GM13976 (cell line): ENCODE data around the gene MGMT.

ENCODE experiments used
- DNase-seq: peaks from one replicate; pipeline ENCODE4 v3.0.0; 2012; ENCODE audit warnings: low spot score
- CTCF ChIP-seq: IDR thresholded peaks from 2 replicates; pipeline ENCODE4 v1.5.1; 2012; ENCODE audit warnings: borderline replicate concordance, mild to moderate bottlenecking; ENCODE audit not compliant: insufficient read depth; ENCODE audit errors: extremely low read depth, missing control alignments, control extremely low read depth
- in situ Hi-C: fragments of 300-500 bp; cut with MboI; formaldehyde crosslinking; loops from one replicate; pipeline ENCODE4 v1.12.0; 2022; ENCODE audit warnings: low sequenced_read_pairs, mixed read lengths, inconsistent platforms; ENCODE audit not compliant: unreplicated experiment

The MGMT gene

DNA sequence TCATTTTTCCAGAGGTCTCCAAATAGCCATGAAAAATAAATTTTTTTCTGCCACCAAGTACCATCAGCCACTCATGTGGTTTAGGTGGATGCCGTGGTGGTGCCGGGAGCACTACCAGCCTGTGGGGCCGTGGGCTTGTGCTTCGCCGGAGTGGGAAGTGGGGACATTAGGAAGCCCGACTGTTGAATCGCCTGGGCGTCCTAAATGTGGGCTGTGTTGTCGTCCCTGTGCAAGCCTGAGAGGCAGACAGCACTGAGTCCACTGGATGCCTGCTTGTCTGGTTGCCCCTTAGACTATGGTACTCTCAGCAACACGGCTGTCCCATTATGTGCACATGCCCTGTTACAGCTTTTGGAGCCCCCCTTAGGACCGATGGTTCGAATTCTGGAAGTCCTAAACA is 59.9 kb downstream of the MGMT start:
- no peak for DNase-seq

DNA sequence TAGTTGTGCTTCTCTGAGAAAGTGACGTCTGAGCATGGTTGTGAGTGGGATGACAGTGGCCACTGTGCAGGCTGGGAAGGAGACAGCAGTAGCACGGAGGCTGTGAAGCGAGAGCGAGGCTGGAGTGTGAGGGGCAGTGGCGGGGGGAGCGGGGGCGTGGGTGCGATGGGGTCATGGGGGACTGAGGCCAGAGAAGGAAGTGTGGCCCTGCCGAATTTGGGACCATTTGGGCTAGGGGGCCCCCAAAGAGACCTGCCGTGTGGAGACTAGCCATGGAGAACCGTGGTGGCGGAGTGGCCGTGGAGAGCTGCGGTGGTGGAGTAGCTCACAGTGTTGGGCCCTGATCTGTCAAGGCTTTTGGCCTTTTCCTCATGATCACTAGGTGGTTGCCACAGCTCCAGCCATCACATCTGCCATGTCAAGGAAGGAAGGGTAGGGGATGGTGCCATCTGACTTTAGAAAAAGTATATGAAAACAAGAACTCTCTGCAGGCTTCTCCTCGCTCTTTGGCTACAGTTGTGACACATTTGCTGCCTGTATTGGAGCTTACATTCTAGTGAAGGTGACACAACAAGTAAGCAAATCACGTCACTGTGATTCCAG is 61.4 kb downstream of the MGMT start:
- in situ Hi-C loops, result no loop called here
- no peak for DNase-seq
- TF ChIP-seq CTCF, result no peak

More for the DNA sequence above, 59.9 kb downstream of the MGMT start:
- TF ChIP-seq CTCF, result no peak
- in situ Hi-C loops, result no loop called here

- no peak for DNase-seq
- no peak for TF ChIP-seq CTCF
- in situ Hi-C loops, result no loop called here
These were observed 63.5 kb downstream of the MGMT start for GRCh38 chr10:129530581-129530980.

- in situ Hi-C loops, result no loop called here
- DNase-seq, result no peak
- no peak for TF ChIP-seq CTCF
These were observed 64.3 kb downstream of the MGMT start for GRCh38 chr10:129531195-129531968.

DNA sequence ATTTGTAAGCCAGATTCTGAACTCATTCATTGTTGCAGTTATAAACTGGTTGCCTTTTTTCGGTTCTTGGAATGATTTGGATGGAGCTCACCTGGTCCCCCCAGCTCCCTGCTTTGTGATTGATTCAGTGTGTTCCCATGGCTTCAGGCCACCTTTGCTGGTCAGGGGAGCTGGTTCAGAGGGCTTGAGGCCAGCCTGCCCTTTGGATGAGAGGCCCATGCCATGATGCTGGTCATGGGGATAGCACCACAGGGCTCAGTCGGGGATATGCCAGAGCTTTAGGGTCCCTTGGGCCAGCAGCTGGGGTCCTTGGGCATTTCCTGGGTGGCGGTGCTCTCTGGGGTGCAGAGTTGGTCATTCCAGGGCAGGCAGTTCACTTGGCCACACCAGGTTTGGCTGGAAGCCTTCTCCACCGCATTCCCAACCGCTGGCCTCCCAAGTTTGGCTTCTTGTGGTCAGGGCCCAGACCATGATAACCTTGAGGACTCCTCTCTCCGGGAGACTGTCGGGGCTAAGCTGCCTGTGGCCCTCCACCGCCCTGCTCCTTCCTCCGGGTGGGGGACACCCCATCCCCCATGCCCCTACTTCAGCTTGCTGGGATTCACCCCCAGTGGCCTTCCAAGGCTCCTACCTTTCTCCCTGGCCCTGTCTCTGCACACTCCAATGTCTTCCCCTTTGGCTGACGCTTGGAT is 65.1 kb downstream of the MGMT start:
- DNase-seq, result no peak
- no peak for TF ChIP-seq CTCF
- in situ Hi-C loops, result no loop called here

DNA sequence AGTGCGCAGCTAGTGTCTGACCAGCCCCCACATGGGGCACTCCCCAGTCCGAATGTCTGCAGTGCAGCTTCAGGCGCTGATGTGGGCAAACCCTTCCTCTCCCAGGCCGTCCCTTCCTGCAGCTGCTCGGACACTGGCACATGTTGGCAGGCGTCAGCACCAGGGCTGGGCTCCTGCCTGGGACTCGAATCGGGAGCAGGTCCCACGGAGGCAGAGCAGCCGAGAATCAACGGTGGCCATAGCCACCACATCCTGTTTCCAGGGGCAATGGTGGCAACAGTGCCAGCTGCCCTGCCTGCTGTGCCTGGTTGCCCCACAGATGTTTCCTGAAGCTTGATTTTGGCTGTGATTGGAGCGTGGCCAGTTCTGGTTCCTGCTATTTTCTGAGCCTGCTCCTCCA is 65.8 kb downstream of the MGMT start:
- in situ Hi-C loops, result no loop called here
- no peak for TF ChIP-seq CTCF
- no peak for DNase-seq
